B cell (primary cell): ENCODE data around the gene TBC1D22B. TPM values are rescaled to one million over a fixed set of nuclear protein-coding genes. Genes with fewer than 3 reads are reported as not detected.

Experiments
- ATAC-seq: fragments of 200-7000 bp; cut with Tn5 transposase; one replicate; pipeline ENCODE4 v1.10.0; 2021; ENCODE audit warnings: low read depth, mild to moderate bottlenecking, moderate number of reproducible peaks, moderate library complexity
- CTCF ChIA-PET: fragments of 350-600 bp; sonication (Branson Sonifier 250); formaldehyde crosslinking; loops from one replicate; lab custom pipeline; 2021; ENCODE audit warnings: antibody characterized with exemption, inconsistent platforms; lab: Charles Lee
- POLR2A ChIA-PET: fragments of 350-600 bp; sonication (Branson Sonifier 250); formaldehyde crosslinking; loops from one replicate; lab custom pipeline; 2021; ENCODE audit warnings: antibody characterized with exemption; lab: Charles Lee
- DNase-seq: peaks from one replicate; pipeline ENCODE4 v3.0.0; 2013
- H2AFZ ChIP-seq: 2 replicates; pipeline ENCODE4 v1.6.1; 2012; ENCODE audit warnings: mild to moderate bottlenecking, low read depth, low read length; ENCODE audit not compliant: insufficient read depth, poor library complexity, severe bottlenecking
- H3K27ac ChIP-seq, 2 donors: 1 replicate in 1 of 2; 2 replicates in 1 of 2; pipeline ENCODE4 v1.5.1; 2012 to 2013; ENCODE audit warnings: low read length in 2 of 2, mild to moderate bottlenecking in 2 of 2, moderate library complexity in 1 of 2
- H3K27me3 ChIP-seq, 4 experiments: fragments of 200-600 bp in 1 of 4; sonication (generic) in 1 of 4; replicated peaks in 1 of 4; 1 replicate in 2 of 4; 2 replicates in 2 of 4; pipeline versions ENCODE4 v1.6.1 to v1.7.0; 2013 to 2016; ENCODE audit warnings: low read length in 3 of 4, mild to moderate bottlenecking in 2 of 4, mixed read lengths in 1 of 4, moderate library complexity in 1 of 4; ENCODE audit not compliant: insufficient read depth in 4 of 4, control insufficient read depth in 3 of 4; ENCODE audit errors: control extremely low read depth in 1 of 4
- H3K36me3 ChIP-seq, 2 experiments: replicated peaks in 1 of 2; 1 replicate in 1 of 2; 2 replicates in 1 of 2; pipeline versions ENCODE4 v1.6.1 to v1.7.1; 2013; ENCODE audit warnings: low read length in 1 of 2; ENCODE audit not compliant: insufficient read depth in 2 of 2, control insufficient read depth in 1 of 2; ENCODE audit errors: control extremely low read depth in 1 of 2, extremely low read depth in 1 of 2
- H3K4me1 ChIP-seq, 2 donors: fragments of 200-600 bp in 1 of 2; sonication (generic) in 1 of 2; 1 replicate in 1 of 2; 2 replicates in 1 of 2; pipeline versions ENCODE4 v1.5.1 to v1.6.1; 2013 to 2017; ENCODE audit warnings: low read length in 2 of 2; ENCODE audit not compliant: control insufficient read depth in 2 of 2, insufficient read depth in 2 of 2
- H3K4me2 ChIP-seq: replicated peaks from 2 replicates; pipeline ENCODE3; 2012; ENCODE audit warnings: mild to moderate bottlenecking, low read depth, low read length; ENCODE audit not compliant: poor library complexity, severe bottlenecking
- H3K4me3 ChIP-seq, 5 experiments: fragments of 200-600 bp in 1 of 5; sonication (generic) in 1 of 5; 1 replicate in 3 of 5; 2 replicates in 2 of 5; pipeline versions ENCODE4 v1.5.1 to v1.7.0; 2011 to 2016; ENCODE audit warnings: low read length in 4 of 5, mild to moderate bottlenecking in 4 of 5, low read depth in 2 of 5, control low read depth in 1 of 5, moderate library complexity in 1 of 5; ENCODE audit not compliant: insufficient read depth in 1 of 5; ENCODE audit errors: control extremely low read depth in 1 of 5, extremely low read depth in 1 of 5
- H3K79me2 ChIP-seq: fragments of 200-600 bp; sonication (generic); one replicate; pipeline ENCODE4 v1.6.0; 2016; ENCODE audit warnings: low read length; ENCODE audit not compliant: control insufficient read depth, insufficient read depth
- H3K9ac ChIP-seq: fragments of 200-600 bp; sonication (generic); 2 replicates; pipeline ENCODE4 v1.6.1; 2017; ENCODE audit warnings: mild to moderate bottlenecking, low read length, moderate library complexity
- H3K9me3 ChIP-seq, 3 donors: one replicate each; pipeline versions ENCODE4 v1.6.1 to v1.7.1; 2013; ENCODE audit warnings: low read length in 2 of 3; ENCODE audit not compliant: control insufficient read depth in 2 of 3, insufficient read depth in 1 of 3; ENCODE audit errors: control extremely low read depth in 1 of 3
- H4K20me1 ChIP-seq: 2 replicates; pipeline ENCODE4 v1.6.0; 2012; ENCODE audit warnings: mild to moderate bottlenecking, low read length; ENCODE audit not compliant: insufficient read depth, control insufficient read depth, poor library complexity, severe bottlenecking
- H3K27ac Mint-ChIP-seq: one replicate; pipeline ENCODE4 v1.8.0; 2021; ENCODE audit warnings: mixed read lengths
- H3K27me3 Mint-ChIP-seq: one replicate; pipeline ENCODE4 v1.8.0; 2021; ENCODE audit warnings: mixed read lengths
- H3K4me1 Mint-ChIP-seq: one replicate; pipeline ENCODE4 v1.8.0; 2021; ENCODE audit warnings: mixed read lengths
- H3K4me3 Mint-ChIP-seq: one replicate; pipeline ENCODE4 v1.8.0; 2021; ENCODE audit warnings: mixed read lengths
- H3K9me3 Mint-ChIP-seq: one replicate; pipeline ENCODE4 v1.8.0; 2022; ENCODE audit warnings: mixed read lengths; ENCODE audit not compliant: insufficient read depth
- EZH2 ChIP-seq: IDR thresholded peaks from 2 replicates; pipeline ENCODE4 v1.6.1; 2012; ENCODE audit warnings: borderline replicate concordance, low read depth, mild to moderate bottlenecking, moderate library complexity, low read length; ENCODE audit not compliant: insufficient read depth, poor library complexity, severe bottlenecking
- WGBS: methylation state at CpG from one replicate; pipeline ENCODE4 v1.1.5; 2013; ENCODE audit warnings: missing lambda C conversion rate; ENCODE audit not compliant: insufficient coverage; 5-methylcytosine and 5-hydroxymethylcytosine counted together
- intact Hi-C: fragments of 100-400 bp; cut with micrococcal nuclease; formaldehyde crosslinking; loops from one replicate; pipeline ENCODE4 v1.10.0; 2022
- polyA plus RNA-seq: library from polyadenylated mRNA; depleted of rRNA; stranded (reverse); fragments of >200 nt; gene quantifications from 2 replicates; pipeline ENCODE4 v1.2.3, GENCODE V29; 2012
- total RNA-seq, 2 donors: library from RNA; stranded (reverse); fragments of 120-200 nt in 1 of 2; gene quantifications; 1 replicate in 1 of 2; 2 replicates in 1 of 2; pipeline versions ENCODE4 v1.2.3 to v1.2.4, GENCODE V29; 2013 to 2022
- TF ChIP-seq, protein P1 (sequence below): fragments of 200-600 bp; IDR thresholded peaks from one replicate; pipeline ENCODE4 v1.8.0; 2022; ENCODE audit warnings: antibody characterized with exemption, mild to moderate bottlenecking

Gene TBC1D22B
- total and polyA plus RNA-seq, 2 donors (not counting 1 experiment from before 2014, with no cell fraction given), result 5.1 to 12.5 TPM

GRCh38 chr6:37275350-37275749, 17.8 kb downstream of the TBC1D22B start:
- no peaks in the 10 kb centered on the region for H3K27me3 ChIP-seq
- TF ChIP-seq, protein P1, sequence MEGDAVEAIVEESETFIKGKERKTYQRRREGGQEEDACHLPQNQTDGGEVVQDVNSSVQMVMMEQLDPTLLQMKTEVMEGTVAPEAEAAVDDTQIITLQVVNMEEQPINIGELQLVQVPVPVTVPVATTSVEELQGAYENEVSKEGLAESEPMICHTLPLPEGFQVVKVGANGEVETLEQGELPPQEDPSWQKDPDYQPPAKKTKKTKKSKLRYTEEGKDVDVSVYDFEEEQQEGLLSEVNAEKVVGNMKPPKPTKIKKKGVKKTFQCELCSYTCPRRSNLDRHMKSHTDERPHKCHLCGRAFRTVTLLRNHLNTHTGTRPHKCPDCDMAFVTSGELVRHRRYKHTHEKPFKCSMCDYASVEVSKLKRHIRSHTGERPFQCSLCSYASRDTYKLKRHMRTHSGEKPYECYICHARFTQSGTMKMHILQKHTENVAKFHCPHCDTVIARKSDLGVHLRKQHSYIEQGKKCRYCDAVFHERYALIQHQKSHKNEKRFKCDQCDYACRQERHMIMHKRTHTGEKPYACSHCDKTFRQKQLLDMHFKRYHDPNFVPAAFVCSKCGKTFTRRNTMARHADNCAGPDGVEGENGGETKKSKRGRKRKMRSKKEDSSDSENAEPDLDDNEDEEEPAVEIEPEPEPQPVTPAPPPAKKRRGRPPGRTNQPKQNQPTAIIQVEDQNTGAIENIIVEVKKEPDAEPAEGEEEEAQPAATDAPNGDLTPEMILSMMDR, result no peak
- no peak for TF ChIP-seq EZH2
- intact Hi-C loops, result no loop called here
- peaks cover 22% of the 10 kb centered on the region for H4K20me1 ChIP-seq
- Mint-ChIP-seq H3K9me3 (no peaks in the 10 kb centered on the region), H3K4me3 (no peak overlapping the region), H3K4me1 (peaks cover 35% of the 10 kb centered on the region), H3K27ac (no peak overlapping the region), H3K27me3 (no peaks in the 10 kb centered on the region)
- no peak for ATAC-seq
- no peak overlapping the region for H2AFZ ChIP-seq
- H3K36me3 ChIP-seq, result peaks cover 5 to 18% of the 10 kb centered on the region in 2 experiments
- peaks cover 21 to 26% of the 10 kb centered on the region in 2 donors for H3K4me1 ChIP-seq
- no peak overlapping the region for H3K4me3 ChIP-seq
- DNase-seq, result no peak
- no peak overlapping the region for H3K4me2 ChIP-seq
- H3K9me3 ChIP-seq, result no peaks in the 10 kb centered on the region
- 100% methylated on average over 1 of the region's 1 CpG for WGBS
- H3K79me2 ChIP-seq, result peaks cover 46% of the 10 kb centered on the region
- ChIA-PET POLR2A (no interaction called here), CTCF (no interaction called here)
- H3K27ac ChIP-seq, result no peak overlapping the region
- no peak overlapping the region for H3K9ac ChIP-seq

DNA sequence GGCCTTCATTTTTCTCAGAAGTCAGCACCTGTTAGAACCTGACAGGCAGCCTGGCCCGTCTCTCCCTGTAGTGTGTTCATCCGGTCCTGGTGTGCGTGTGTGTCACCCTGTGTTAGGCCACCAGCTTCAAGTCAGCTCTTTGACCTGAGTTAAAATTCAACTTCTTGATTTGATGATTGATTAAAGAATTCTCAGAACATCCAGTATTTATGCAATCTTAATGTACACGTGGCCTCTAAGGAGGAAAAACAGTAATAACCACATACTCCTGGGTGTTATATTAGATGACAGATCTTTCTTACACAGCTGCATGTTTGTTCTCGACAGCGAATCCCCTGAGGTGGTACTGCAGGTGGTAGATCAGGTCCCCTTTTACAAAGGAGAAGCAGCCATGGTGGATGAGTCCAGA, 19.4 kb downstream of the TBC1D22B start:
- intact Hi-C loops, result no loop called here
- no CpG with 5 or more reads among the region's 6 CpGs for WGBS
- ATAC-seq (peak; percentile 45), DNase-seq (no peak)
- TF ChIP-seq, protein P1, result no peak
- TF ChIP-seq EZH2, result no peak
- peak overlapping the region in 1 of 2 donors; percentile 9 for H3K27ac ChIP-seq
- peaks cover 22% of the 10 kb centered on the region for H4K20me1 ChIP-seq
- peak overlapping the region; percentile 1 for H3K4me3 Mint-ChIP-seq
- no peak overlapping the region for H2AFZ ChIP-seq
- H3K4me1 Mint-ChIP-seq, result peaks cover 33% of the 10 kb centered on the region
- H3K4me2 ChIP-seq, result peak overlapping the region; percentile 26
- no peaks in the 10 kb centered on the region for H3K9me3 ChIP-seq
- no peak overlapping the region for H3K9ac ChIP-seq
- ChIA-PET CTCF (interaction anchor here (0.9 kb wide), 1 partner anchor 19 kb away, joined by 3 read pairs; the partner anchor contains the start of genes TBC1D22B and TMEM217), POLR2A (interaction anchor here (0.7 kb wide), 1 partner anchor 48 kb away, joined by 5 read pairs; no protein-coding TSS in a partner anchor)
- H3K4me1 ChIP-seq, result peaks cover 21 to 26% of the 10 kb centered on the region in 2 donors
- H3K79me2 ChIP-seq, result peaks cover 44% of the 10 kb centered on the region
- no peaks in the 10 kb centered on the region for H3K27me3 Mint-ChIP-seq
- H3K27me3 ChIP-seq, result no peaks in the 10 kb centered on the region
- H3K27ac Mint-ChIP-seq, result peak overlapping the region; percentile 42
- H3K4me3 ChIP-seq, result no peak overlapping the region
- peaks cover 0 to 31% of the 10 kb centered on the region in 2 experiments for H3K36me3 ChIP-seq
- no peaks in the 10 kb centered on the region for H3K9me3 Mint-ChIP-seq
